H1 (cell line): Measurements from ENCODE around the gene ARHGAP22.

Experiments used
- CBX8 ChIP-seq: fragments of 300-800, 300-1000 bp; sonication (generic); IDR thresholded peaks from 2 replicates; pipeline ENCODE4 v1.7.1; 2016; ENCODE audit warnings: low read depth, low read length, borderline replicate concordance
- JUND ChIP-seq: IDR thresholded peaks from 2 replicates; pipeline ENCODE4 v1.6.1; 2011; ENCODE audit warnings: mild to moderate bottlenecking, improper control_type of control experiment, low read length
- POLR2AphosphoS5 ChIP-seq: IDR thresholded peaks from 2 replicates; pipeline ENCODE4 v1.6.1; 2011; ENCODE audit warnings: low read depth, low read length
- RAD21 ChIP-seq, 2 experiments: IDR thresholded peaks in 1 of 2; conservative IDR thresholded peaks in 1 of 2; 2 replicates each; pipeline ENCODE4 v1.6.1; 2011; ENCODE audit warnings: low read depth in 2 of 2, low read length in 2 of 2, improper control_type of control experiment in 1 of 2, inconsistent platforms in 1 of 2, mild to moderate bottlenecking in 1 of 2, moderate library complexity in 1 of 2
- SIN3A ChIP-seq, 2 experiments: IDR thresholded peaks in 1 of 2; conservative IDR thresholded peaks in 1 of 2; 2 replicates each; pipeline ENCODE4 v1.6.1; 2011 to 2012; ENCODE audit warnings: low read length in 2 of 2, improper control_type of control experiment in 1 of 2, low read depth in 1 of 2, mild to moderate bottlenecking in 1 of 2

GRCh38 chr10:48575901-48576300 is 29.0 kb downstream of the ARHGAP22 start:
- no peak for TF ChIP-seq POLR2AphosphoS5
- TF ChIP-seq CBX8: no peak
- no peak for TF ChIP-seq RAD21 (IDR thresholded peaks at IDR 0.05 in 1 of 2, conservative IDR thresholded peaks at IDR 0.05 in 1 of 2; ENCODE audit: low read depth in 2 of 2, low read length in 2 of 2)
- no peak for TF ChIP-seq JUND
- no peak for TF ChIP-seq SIN3A (conservative IDR thresholded peaks at IDR 0.05 in 1 of 2, IDR thresholded peaks at IDR 0.05 in 1 of 2; ENCODE audit: low read depth in 1 of 2, low read length in 2 of 2)
